ENCODE results near the gene ATP6V0D1. TPM values are rescaled to one million over a fixed set of nuclear protein-coding genes. Genes with fewer than 3 reads are reported as not detected.

Gene ATP6V0D1
- total and polyA plus RNA-seq, 2 of the 4 experiments (the other 2 are of a cell fraction), result 112 to 124 TPM

GRCh38 chr16:67456391-67457081, 24.4 kb downstream of the ATP6V0D1 start:
- dilution Hi-C loops (cut with HindIII; ENCODE audit: low sequenced_read_pairs, unreplicated experiment), result no loop called here
- in situ Hi-C loops (cut with MboI; ENCODE audit: low sequenced_read_pairs), result loop anchor here (10.0 kb wide), 2 partner anchors 202 to 492 kb away; partner anchors contain the start of gene CES3
- H2AFZ ChIP-seq (replicated peaks; ENCODE audit: low read length, poor library complexity), result no peak overlapping the region
- DNase-seq (peak; percentile 36), ATAC-seq (ENCODE audit: low read depth) (peak; percentile 36)
- no peak overlapping the region for H3K18ac ChIP-seq (ENCODE audit: low read depth, low read length)
- no peak overlapping the region for H2AK5ac ChIP-seq (ENCODE audit: low read depth, low read length)
- TF ChIP-seq RAD21 (IDR thresholded peaks at IDR 0.05; ENCODE audit: low read length) (peak; percentile 9; the same call in 1 of the 2 replicates), MXI1 (IDR thresholded peaks at IDR 0.05; ENCODE audit: borderline replicate concordance, low read depth, low read length) (peak; percentile 76; the same call in 1 of the 2 replicates), MAZ (IDR thresholded peaks at IDR 0.05; ENCODE audit: borderline replicate concordance, low read depth, low read length) (no peak), SMC3 (IDR thresholded peaks at IDR 0.05; ENCODE audit: low read depth, low read length) (peak; percentile 22), FOS (IDR thresholded peaks at IDR 0.05; ENCODE audit: low read depth, low read length) (no peak), CTCF (conservative IDR thresholded peaks at IDR 0.05; ENCODE audit: low read depth, low read length) (peak; percentile 50), RFX5 (IDR thresholded peaks at IDR 0.05; ENCODE audit: low read depth, low read length) (no peak)
- no peaks in the 10 kb centered on the region for H3K9me3 ChIP-seq (ENCODE audit: control insufficient read depth, insufficient read depth, low read length)
- no peak overlapping the region for H2AK9ac ChIP-seq (replicated peaks; ENCODE audit: low read depth, low read length, poor library complexity)
- H3K36me3 ChIP-seq (ENCODE audit: control insufficient read depth, insufficient read depth, low read length), result peaks cover 19% of the 10 kb centered on the region
- POLR2A ChIA-PET (ENCODE audit: unreplicated experiment), result interaction anchor here (0.5 kb wide), 2 partner anchors 9 to 41 kb away, joined by 3 to 4 read pairs; partner anchors contain the start of gene ZDHHC1
- H2BK20ac ChIP-seq (ENCODE audit: low read depth, low read length), result no peak overlapping the region
- no peak overlapping the region for H3K23ac ChIP-seq (ENCODE audit: low read depth, low read length)
- H2BK5ac ChIP-seq (ENCODE audit: low read depth, low read length, poor library complexity, severe bottlenecking), result no peak overlapping the region
- no peak overlapping the region for H2BK120ac ChIP-seq (ENCODE audit: low read depth, low read length)
- no peak overlapping the region for H3K4me3 ChIP-seq (ENCODE audit: insufficient read depth, low read depth, low read length)
- H3K56ac ChIP-seq (ENCODE audit: extremely low read depth, insufficient read depth, low read length), result no peak overlapping the region
- H3K27me3 ChIP-seq (ENCODE audit: control insufficient read depth, insufficient read depth, low read length), result no peaks in the 10 kb centered on the region
- H4K5ac ChIP-seq (ENCODE audit: low read depth, low read length), result no peak overlapping the region
- no peak overlapping the region for H4K91ac ChIP-seq (ENCODE audit: insufficient read depth, low read depth, low read length)
- no peak overlapping the region for H3K27ac ChIP-seq (ENCODE audit: insufficient read depth, low read length)
- no peak overlapping the region for H3K4me2 ChIP-seq (ENCODE audit: low read depth, low read length)
- H3K14ac ChIP-seq (replicated peaks; ENCODE audit: low read depth, low read length), result no peak overlapping the region
- no TSS peak for BruUV-seq (replicated peaks)
- WGBS, 2 experiments (ENCODE audit: extremely low coverage in 2 of 2, insufficient read length in 1 of 2), result 44% methylated on average over 4 of the region's 6 CpGs; no CpG with 5 or more reads in 1 of the 2 experiments
- H3K79me1 ChIP-seq (ENCODE audit: low read depth in 1 of 2, low read length in 2 of 2), result peaks cover 11 to 79% of the 10 kb centered on the region in 2 experiments
- H3K9me1 ChIP-seq (ENCODE audit: insufficient read depth, low read length), result peaks cover 16% of the 10 kb centered on the region; the same call in 1 of the 2 replicates
- H3K9ac ChIP-seq (ENCODE audit: low read depth, low read length), result no peak overlapping the region
- H2BK15ac ChIP-seq (ENCODE audit: low read depth, low read length), result no peak overlapping the region
- peaks cover 87% of the 10 kb centered on the region for H4K20me1 ChIP-seq (ENCODE audit: insufficient read depth, low read length)
- CTCF ChIA-PET, result interaction anchor here (1.0 to 1.8 kb wide), 3 partner anchors 9 to 196 kb away, joined by 3 to 9 read pairs (median 5); no protein-coding TSS in a partner anchor
- no peak overlapping the region for H4K8ac ChIP-seq (ENCODE audit: low read depth in 2 of 2, low read length in 2 of 2)
- H3K4ac ChIP-seq (ENCODE audit: low read depth, low read length), result no peak overlapping the region
- H3K4me1 ChIP-seq (ENCODE audit: control insufficient read depth, insufficient read depth, low read length), result peaks cover 27% of the 10 kb centered on the region
- intact Hi-C loops (cut with micrococcal nuclease), result no loop called here
